GM04504 (cell line): ENCODE measurements around the gene NEK11.
"Not testable (repeated sequence)": the region's sequence is repeated elsewhere in the genome, so short reads cannot be mapped to it uniquely, and the experiment has no call there.

ENCODE experiments used
- DNase-seq: peaks from one replicate; pipeline ENCODE4 v3.0.0-alpha.2; 2012; ENCODE audit warnings: low read depth

NEK11 gene

GRCh38 chr3:131042271-131042985, 15.8 kb downstream of the NEK11 start:
- DNase-seq = not testable (repeated sequence)

- no peak for DNase-seq
Measured at GRCh38 chr3:131047582-131047981, 20.9 kb downstream of the NEK11 start.

- DNase-seq = no peak
Measured at GRCh38 chr3:131048030-131048429, 21.4 kb downstream of the NEK11 start.

GRCh38 chr3:131050001-131050400, 23.3 kb downstream of the NEK11 start:
- DNase-seq = no peak

GRCh38 chr3:131053043-131053859, 26.6 kb downstream of the NEK11 start:
- no peak for DNase-seq

GRCh38 chr3:131067983-131068382, 41.3 kb downstream of the NEK11 start:
- no peak for DNase-seq

- peak; percentile 21 for DNase-seq
Measured at GRCh38 chr3:131072099-131072559, 45.5 kb downstream of the NEK11 start.

- no peak for DNase-seq
Measured at GRCh38 chr3:131072845-131073244, 46.2 kb downstream of the NEK11 start.

- no peak for DNase-seq
Measured at GRCh38 chr3:131075632-131076328, 49.1 kb downstream of the NEK11 start.

- DNase-seq = no peak
Measured at GRCh38 chr3:131077904-131078303, 51.2 kb downstream of the NEK11 start.

GRCh38 chr3:131079086-131079485, 52.4 kb downstream of the NEK11 start:
- no peak for DNase-seq

GRCh38 chr3:131081224-131081623, 54.5 kb downstream of the NEK11 start:
- DNase-seq = no peak

GRCh38 chr3:131082246-131082645, 55.6 kb downstream of the NEK11 start:
- no peak for DNase-seq

GRCh38 chr3:131082871-131083863, 56.5 kb downstream of the NEK11 start:
- DNase-seq = no peak

GRCh38 chr3:131091768-131092167, 65.1 kb downstream of the NEK11 start:
- no peak for DNase-seq

- no peak for DNase-seq
Measured at GRCh38 chr3:131107637-131108433, 81.2 kb downstream of the NEK11 start.

GRCh38 chr3:131109156-131109555, 82.5 kb downstream of the NEK11 start:
- DNase-seq = no peak

- DNase-seq = peak; percentile 43
Measured at GRCh38 chr3:131110087-131110486, 83.4 kb downstream of the NEK11 start.

GRCh38 chr3:131114256-131114655, 87.6 kb downstream of the NEK11 start:
- DNase-seq = no peak

- DNase-seq = no peak
Measured at GRCh38 chr3:131125684-131126083, 99.0 kb downstream of the NEK11 start.

- DNase-seq = no peak
Measured at GRCh38 chr3:131140891-131141290, 114.2 kb downstream of the NEK11 start.
